Tibial nerve (tissue), 4 donors: ENCODE measurements around the gene AADAC. TPM values are rescaled to one million over a fixed set of nuclear protein-coding genes. Genes with fewer than 3 reads are reported as not detected.

Experiments
- DNase-seq, 2 donors: peaks; one replicate each; pipeline ENCODE4 v3.0.0-alpha.2; 2019; ENCODE audit warnings: low spot score in 2 of 2
- H3K27ac ChIP-seq, 4 donors: fragments of 200-600 bp; sonication (generic) in 3 of 4; one replicate each; pipeline ENCODE4 v1.5.1; 2017 to 2019; ENCODE audit warnings: mild to moderate bottlenecking in 1 of 4
- H3K27me3 ChIP-seq, 2 donors: fragments of 200-600 bp; sonication (generic) in 1 of 2; one replicate each; pipeline versions ENCODE4 v1.5.1 to v1.6.0; 2017 to 2019
- H3K36me3 ChIP-seq, 3 donors: fragments of 200-600 bp; sonication (generic); one replicate each; pipeline ENCODE4 v1.5.1; 2018 to 2019
- H3K4me1 ChIP-seq, 4 donors: fragments of 200-600 bp; sonication (generic) in 3 of 4; one replicate each; pipeline ENCODE4 v1.5.1; 2017 to 2019
- H3K4me3 ChIP-seq, 4 donors: fragments of 200-600 bp; sonication (generic) in 3 of 4; one replicate each; pipeline ENCODE4 v1.5.1; 2017 to 2019; ENCODE audit warnings: mild to moderate bottlenecking in 1 of 4, moderate library complexity in 1 of 4
- H3K9me3 ChIP-seq, 4 donors: fragments of 200-600 bp; sonication (generic) in 3 of 4; one replicate each; pipeline ENCODE4 v1.5.1; 2017 to 2019
- EP300 ChIP-seq, 2 donors: sonication (generic); formaldehyde crosslinking; IDR thresholded peaks; one replicate each; pipeline ENCODE4 v1.6.1; 2017; ENCODE audit warnings: antibody characterized with exemption in 2 of 2, mild to moderate bottlenecking in 1 of 2
- POLR2A ChIP-seq, 2 donors: fragments of 450-650 bp; IDR thresholded peaks; one replicate each; pipeline ENCODE4 v1.6.1; 2017; ENCODE audit warnings: antibody characterized with exemption in 2 of 2, mild to moderate bottlenecking in 2 of 2, moderate library complexity in 2 of 2
- WGBS, 2 donors: methylation state at CpG; one replicate each; pipeline ENCODE4 v1.1.5; 2018; 5-methylcytosine and 5-hydroxymethylcytosine counted together
- total RNA-seq, 4 donors: library from RNA; depleted of rRNA; stranded (reverse); fragments of >200 nt; gene quantifications; one replicate each; pipeline ENCODE4 v1.1.0, GENCODE V29; 2016
- TF ChIP-seq, protein P1 (sequence below), 5 experiments: fragments of 200-600 bp in 3 of 5; fragments of 450-650 bp in 2 of 5; sonication (generic) in 3 of 5; IDR thresholded peaks; one replicate each; pipeline ENCODE4 v1.5.1; 2016 to 2019; ENCODE audit warnings: antibody characterized with exemption in 5 of 5, mild to moderate bottlenecking in 3 of 5, moderate library complexity in 2 of 5

AADAC gene
- total RNA-seq, 4 donors from 2014 or later, result not detected

DNA sequence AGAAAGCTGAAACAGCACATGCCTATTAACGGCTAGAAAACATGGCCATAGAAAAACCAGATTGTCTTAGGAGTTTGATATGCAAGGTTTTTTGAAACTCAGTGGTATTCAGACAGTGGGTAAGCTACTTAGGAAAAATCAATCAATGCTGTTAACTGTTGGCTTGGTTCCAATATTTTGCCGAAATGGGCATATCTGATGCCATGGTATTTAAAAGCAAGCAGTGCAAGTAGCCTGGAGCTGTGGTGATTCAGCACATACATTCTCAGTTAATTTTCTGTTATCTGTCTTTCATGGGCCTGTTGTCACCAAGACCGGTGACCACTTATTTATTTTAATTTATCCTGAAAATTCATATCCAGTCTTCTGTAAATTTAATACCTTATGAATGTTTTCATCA, 42.2 kb downstream of the AADAC start:
- no peak for DNase-seq
- H3K4me3 ChIP-seq, result no peak overlapping the region
- H3K9me3 ChIP-seq, result no peaks in the 10 kb centered on the region
- TF ChIP-seq, protein P1, sequence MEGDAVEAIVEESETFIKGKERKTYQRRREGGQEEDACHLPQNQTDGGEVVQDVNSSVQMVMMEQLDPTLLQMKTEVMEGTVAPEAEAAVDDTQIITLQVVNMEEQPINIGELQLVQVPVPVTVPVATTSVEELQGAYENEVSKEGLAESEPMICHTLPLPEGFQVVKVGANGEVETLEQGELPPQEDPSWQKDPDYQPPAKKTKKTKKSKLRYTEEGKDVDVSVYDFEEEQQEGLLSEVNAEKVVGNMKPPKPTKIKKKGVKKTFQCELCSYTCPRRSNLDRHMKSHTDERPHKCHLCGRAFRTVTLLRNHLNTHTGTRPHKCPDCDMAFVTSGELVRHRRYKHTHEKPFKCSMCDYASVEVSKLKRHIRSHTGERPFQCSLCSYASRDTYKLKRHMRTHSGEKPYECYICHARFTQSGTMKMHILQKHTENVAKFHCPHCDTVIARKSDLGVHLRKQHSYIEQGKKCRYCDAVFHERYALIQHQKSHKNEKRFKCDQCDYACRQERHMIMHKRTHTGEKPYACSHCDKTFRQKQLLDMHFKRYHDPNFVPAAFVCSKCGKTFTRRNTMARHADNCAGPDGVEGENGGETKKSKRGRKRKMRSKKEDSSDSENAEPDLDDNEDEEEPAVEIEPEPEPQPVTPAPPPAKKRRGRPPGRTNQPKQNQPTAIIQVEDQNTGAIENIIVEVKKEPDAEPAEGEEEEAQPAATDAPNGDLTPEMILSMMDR (IDR thresholded peaks at IDR 0.05), result no peak
- TF ChIP-seq POLR2A (IDR thresholded peaks at IDR 0.05) (no peak), EP300 (IDR thresholded peaks at IDR 0.05) (no peak)
- no peak overlapping the region for H3K27ac ChIP-seq
- H3K36me3 ChIP-seq, result no peaks in the 10 kb centered on the region
- H3K27me3 ChIP-seq, result no peaks in the 10 kb centered on the region
- peaks cover 0 to 9% (median 0%) of the 10 kb centered on the region in 4 donors for H3K4me1 ChIP-seq
- 95 to 96% methylated on average over 3 of the region's 3 CpGs for WGBS, 2 donors

DNA sequence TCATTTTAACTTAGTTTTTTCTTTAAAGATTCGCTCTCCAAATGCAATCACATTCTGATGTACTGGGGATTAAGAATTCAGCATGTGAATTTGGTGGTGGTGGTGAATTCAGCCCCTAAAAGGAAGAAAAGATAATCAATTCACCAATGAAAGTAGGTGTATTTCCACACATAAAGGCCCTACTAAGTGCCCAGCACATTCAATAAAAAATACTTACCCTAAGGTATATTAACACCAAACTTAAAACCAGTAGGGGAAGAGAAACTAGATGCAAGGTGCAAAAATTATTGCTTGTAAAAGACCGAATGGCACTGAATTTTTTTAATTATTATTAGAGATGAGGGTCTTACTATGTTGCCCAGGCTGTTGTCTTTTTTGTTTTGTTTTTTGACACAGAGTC, 42.7 kb downstream of the AADAC start:
- no peak for DNase-seq
- peaks cover 0 to 9% (median 0%) of the 10 kb centered on the region in 4 donors for H3K4me1 ChIP-seq
- 95 to 100% methylated on average over 2 of the region's 2 CpGs for WGBS, 2 donors
- H3K9me3 ChIP-seq, result no peaks in the 10 kb centered on the region
- H3K36me3 ChIP-seq, result no peaks in the 10 kb centered on the region
- TF ChIP-seq, protein P1 (IDR thresholded peaks at IDR 0.05), result no peak
- TF ChIP-seq EP300 (IDR thresholded peaks at IDR 0.05) (no peak), POLR2A (IDR thresholded peaks at IDR 0.05) (no peak)
- H3K4me3 ChIP-seq, result no peak overlapping the region
- H3K27me3 ChIP-seq, result no peaks in the 10 kb centered on the region
- H3K27ac ChIP-seq, result no peak overlapping the region

DNA sequence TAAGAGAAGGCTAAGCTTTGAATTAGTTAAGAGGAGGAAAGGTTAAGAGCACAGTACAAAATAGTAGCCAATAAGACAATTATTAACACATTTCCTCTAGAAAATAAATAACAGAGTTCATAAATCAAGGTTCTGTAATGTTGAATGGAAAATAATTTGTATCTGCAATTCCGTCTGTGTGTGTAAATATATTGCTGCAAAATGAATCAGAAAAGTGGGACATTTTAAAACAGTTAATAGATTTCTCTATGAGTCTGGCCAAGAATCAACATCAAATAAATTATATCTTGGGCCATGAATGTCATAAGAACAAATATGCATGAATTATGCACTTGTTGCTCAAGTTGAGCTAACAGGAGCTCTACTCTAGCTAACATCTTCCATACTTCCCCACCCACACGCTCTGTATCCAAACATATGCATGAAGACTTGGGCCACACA, 45.3 kb downstream of the AADAC start:
- H3K36me3 ChIP-seq, result no peaks in the 10 kb centered on the region
- DNase-seq, result no peak
- peaks cover 0 to 9% (median 0%) of the 10 kb centered on the region in 4 donors for H3K4me1 ChIP-seq
- no peak overlapping the region for H3K27ac ChIP-seq
- H3K4me3 ChIP-seq, result no peak overlapping the region
- no peaks in the 10 kb centered on the region for H3K27me3 ChIP-seq
- 60 to 64% methylated on average over 2 of the region's 2 CpGs for WGBS, 2 donors
- no peak for TF ChIP-seq POLR2A (IDR thresholded peaks at IDR 0.05)
- TF ChIP-seq, protein P1 (IDR thresholded peaks at IDR 0.05), result no peak
- no peak for TF ChIP-seq EP300 (IDR thresholded peaks at IDR 0.05)
- no peaks in the 10 kb centered on the region for H3K9me3 ChIP-seq

- no peak for TF ChIP-seq EP300 (IDR thresholded peaks at IDR 0.05)
- TF ChIP-seq POLR2A (IDR thresholded peaks at IDR 0.05), result no peak
- TF ChIP-seq, protein P1 (IDR thresholded peaks at IDR 0.05), result no peak
- no peak overlapping the region for H3K4me3 ChIP-seq
- no peaks in the 10 kb centered on the region for H3K36me3 ChIP-seq
- no peak for DNase-seq
- H3K9me3 ChIP-seq, result no peaks in the 10 kb centered on the region
- H3K27ac ChIP-seq, result no peak overlapping the region
- H3K27me3 ChIP-seq, result no peaks in the 10 kb centered on the region
- peaks cover 0 to 9% (median 2%) of the 10 kb centered on the region in 4 donors for H3K4me1 ChIP-seq
Measured at GRCh38 chr3:151859905-151860304, 46.0 kb downstream of the AADAC start.

GRCh38 chr3:151863611-151864010, 49.7 kb downstream of the AADAC start:
- no peak overlapping the region for H3K27ac ChIP-seq
- no peaks in the 10 kb centered on the region for H3K36me3 ChIP-seq
- TF ChIP-seq EP300 (IDR thresholded peaks at IDR 0.05) (no peak), POLR2A (IDR thresholded peaks at IDR 0.05) (no peak)
- TF ChIP-seq, protein P1 (IDR thresholded peaks at IDR 0.05), result no peak
- no peak for DNase-seq
- peaks cover 0 to 9% (median 4%) of the 10 kb centered on the region in 4 donors for H3K4me1 ChIP-seq
- H3K9me3 ChIP-seq, result no peaks in the 10 kb centered on the region
- no peak overlapping the region for H3K4me3 ChIP-seq
- no peaks in the 10 kb centered on the region for H3K27me3 ChIP-seq
- 88 to 99% methylated on average over 2 of the region's 2 CpGs for WGBS, 2 donors
